Body of pancreas (tissue), 4 donors: Measurements from ENCODE around the gene PRDM16.

Source experiments
- POLR2A ChIP-seq, 3 donors: fragments of 450-650 bp; IDR thresholded peaks; one replicate each; pipeline ENCODE4 v1.6.1; 2016; ENCODE audit warnings: antibody characterized with exemption in 3 of 3, mild to moderate bottlenecking in 2 of 3
- TF ChIP-seq, protein P1 (sequence below), 7 experiments: fragments of 450-650 bp in 4 of 7; fragments of 200-600 bp in 3 of 7; sonication (generic) in 3 of 7; IDR thresholded peaks; one replicate each; pipeline ENCODE4 v1.5.1; 2016 to 2019; ENCODE audit warnings: antibody characterized with exemption in 7 of 7

DNA sequence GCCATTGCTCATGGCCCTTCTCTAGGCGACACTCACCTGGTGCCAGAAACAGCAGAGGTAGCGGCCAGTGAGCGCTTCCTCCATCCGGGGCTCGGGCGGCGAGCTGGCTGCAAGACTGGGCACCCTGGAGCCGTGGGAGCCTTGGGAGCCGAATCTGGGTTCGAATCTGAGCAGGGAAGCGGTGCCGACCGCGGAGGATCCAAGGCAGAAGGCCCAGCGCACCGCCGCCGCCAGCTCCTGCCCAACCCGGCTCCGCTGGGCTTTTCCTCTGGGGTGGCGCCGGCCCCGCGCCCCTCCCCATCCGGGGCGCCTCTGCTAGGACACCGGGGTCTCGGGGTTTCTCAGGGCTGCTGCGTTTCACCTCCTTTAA, 1.7 kb upstream of the PRDM16 start:
- TF ChIP-seq, protein P1, sequence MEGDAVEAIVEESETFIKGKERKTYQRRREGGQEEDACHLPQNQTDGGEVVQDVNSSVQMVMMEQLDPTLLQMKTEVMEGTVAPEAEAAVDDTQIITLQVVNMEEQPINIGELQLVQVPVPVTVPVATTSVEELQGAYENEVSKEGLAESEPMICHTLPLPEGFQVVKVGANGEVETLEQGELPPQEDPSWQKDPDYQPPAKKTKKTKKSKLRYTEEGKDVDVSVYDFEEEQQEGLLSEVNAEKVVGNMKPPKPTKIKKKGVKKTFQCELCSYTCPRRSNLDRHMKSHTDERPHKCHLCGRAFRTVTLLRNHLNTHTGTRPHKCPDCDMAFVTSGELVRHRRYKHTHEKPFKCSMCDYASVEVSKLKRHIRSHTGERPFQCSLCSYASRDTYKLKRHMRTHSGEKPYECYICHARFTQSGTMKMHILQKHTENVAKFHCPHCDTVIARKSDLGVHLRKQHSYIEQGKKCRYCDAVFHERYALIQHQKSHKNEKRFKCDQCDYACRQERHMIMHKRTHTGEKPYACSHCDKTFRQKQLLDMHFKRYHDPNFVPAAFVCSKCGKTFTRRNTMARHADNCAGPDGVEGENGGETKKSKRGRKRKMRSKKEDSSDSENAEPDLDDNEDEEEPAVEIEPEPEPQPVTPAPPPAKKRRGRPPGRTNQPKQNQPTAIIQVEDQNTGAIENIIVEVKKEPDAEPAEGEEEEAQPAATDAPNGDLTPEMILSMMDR (IDR thresholded peaks at IDR 0.05), result no peak
- no peak for TF ChIP-seq POLR2A (IDR thresholded peaks at IDR 0.05)
